HG03439 (cell line): ENCODE data around the gene SH3PXD2A.
"Not testable (repeated sequence)": the region's sequence is repeated elsewhere in the genome, so short reads cannot be mapped to it uniquely, and the experiment has no call there.

Source experiments
- ATAC-seq: cut with Tn5 transposase; IDR thresholded peaks from one replicate; pipeline ENCODE4 v1.9.1; 2021; ENCODE audit warnings: mild to moderate bottlenecking, moderate library complexity; ENCODE audit not compliant: unreplicated experiment

The SH3PXD2A gene

GRCh38 chr10:103814626-103815370 is 40.6 kb downstream of the SH3PXD2A start:
- ATAC-seq, result no peak

GRCh38 chr10:103814105-103814504 is 41.3 kb downstream of the SH3PXD2A start:
- no peak for ATAC-seq

- ATAC-seq, result not testable (repeated sequence)
Measured at GRCh38 chr10:103813312-103813711, 42.1 kb downstream of the SH3PXD2A start.

GRCh38 chr10:103812432-103812831 is 42.9 kb downstream of the SH3PXD2A start:
- ATAC-seq, result no peak

- no peak for ATAC-seq
Measured at GRCh38 chr10:103812004-103812403, 43.4 kb downstream of the SH3PXD2A start.

- ATAC-seq, result no peak
Measured at GRCh38 chr10:103811463-103811862, 43.9 kb downstream of the SH3PXD2A start.

- no peak for ATAC-seq
Measured at GRCh38 chr10:103808780-103809179, 46.6 kb downstream of the SH3PXD2A start.

- no peak for ATAC-seq
Measured at GRCh38 chr10:103807996-103808395, 47.4 kb downstream of the SH3PXD2A start.

- no peak for ATAC-seq
Measured at GRCh38 chr10:103806395-103807187, 48.8 kb downstream of the SH3PXD2A start.

- no peak for ATAC-seq
Measured at GRCh38 chr10:103805781-103806180, 49.6 kb downstream of the SH3PXD2A start.

GRCh38 chr10:103804871-103805270 is 50.5 kb downstream of the SH3PXD2A start:
- ATAC-seq, result no peak

GRCh38 chr10:103803941-103804340 is 51.4 kb downstream of the SH3PXD2A start:
- ATAC-seq, result no peak

GRCh38 chr10:103802637-103803353 is 52.6 kb downstream of the SH3PXD2A start:
- ATAC-seq, result no peak

- no peak for ATAC-seq
Measured at GRCh38 chr10:103802081-103802480, 53.3 kb downstream of the SH3PXD2A start.

GRCh38 chr10:103800789-103801540 is 54.4 kb downstream of the SH3PXD2A start:
- ATAC-seq, result no peak

GRCh38 chr10:103800089-103800488 is 55.3 kb downstream of the SH3PXD2A start:
- ATAC-seq, result no peak

- no peak for ATAC-seq
Measured at GRCh38 chr10:103799341-103799740, 56.0 kb downstream of the SH3PXD2A start.

- ATAC-seq, result no peak
Measured at GRCh38 chr10:103798511-103798910, 56.9 kb downstream of the SH3PXD2A start.

- ATAC-seq, result no peak
Measured at GRCh38 chr10:103797857-103798256, 57.5 kb downstream of the SH3PXD2A start.

- no peak for ATAC-seq
Measured at GRCh38 chr10:103795634-103796270, 59.6 kb downstream of the SH3PXD2A start.
